Fibroblast of lung (primary cell): ENCODE results near the gene PTGFRN.

Experiments used
- CTCF ChIP-seq, 2 donors: IDR thresholded peaks in 1 of 2; conservative IDR thresholded peaks in 1 of 2; 1 replicate in 1 of 2; 2 replicates in 1 of 2; pipeline ENCODE4 v1.5.1; 2011 to 2012; ENCODE audit warnings: low read length in 2 of 2, control low read depth in 1 of 2, inconsistent platforms in 1 of 2, low read depth in 1 of 2, mild to moderate bottlenecking in 1 of 2
- EZH2 ChIP-seq: IDR thresholded peaks from 2 replicates; pipeline ENCODE4 v1.5.1; 2012; ENCODE audit warnings: low read length, control low read depth, mild to moderate bottlenecking; ENCODE audit errors: missing control alignments

DNA sequence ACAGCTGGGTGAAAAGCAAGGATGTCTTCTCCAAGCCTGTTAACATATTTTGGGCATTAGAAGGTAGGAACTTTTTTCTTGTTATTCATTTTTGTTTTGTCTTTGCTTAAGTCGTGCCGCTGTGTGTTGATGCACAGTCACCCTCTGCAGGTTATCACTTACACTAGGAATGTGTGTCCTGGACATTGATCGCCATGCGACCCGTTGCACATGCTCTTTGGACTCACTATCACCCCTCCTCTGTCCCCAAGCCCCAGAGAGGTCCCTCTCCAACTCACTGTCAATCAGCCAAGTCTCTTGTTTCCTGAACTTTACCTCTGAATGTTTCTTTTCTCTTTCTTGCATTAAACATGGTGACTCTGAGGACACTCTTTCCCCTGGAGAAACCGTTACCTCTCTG, 51.9 kb downstream of the PTGFRN start:
- TF ChIP-seq CTCF (conservative IDR thresholded peaks at IDR 0.05 in 1 of 2, IDR thresholded peaks at IDR 0.05 in 1 of 2; ENCODE audit: low read depth in 1 of 2, low read length in 2 of 2) (no peak), EZH2 (no peak)
